Neural progenitor cell (in vitro differentiated cells): ENCODE data around the gene ANKRD39. TPM values are rescaled to one million over a fixed set of nuclear protein-coding genes. Genes with fewer than 3 reads are reported as not detected.

Experiments
- DNase-seq: peaks from one replicate; pipeline ENCODE4 v3.0.0-alpha.2; 2016; ENCODE audit warnings: low spot score
- H2AFZ ChIP-seq: fragments of 200-600 bp; sonication (generic); replicated peaks from 2 replicates; pipeline ENCODE4 v1.6.1; 2016; ENCODE audit warnings: antibody characterized with exemption
- H3F3A ChIP-seq: fragments of 200-600 bp; sonication (generic); 2 replicates; pipeline ENCODE4 v1.6.1; 2016; ENCODE audit warnings: antibody characterized with exemption, low read depth
- H3K27ac ChIP-seq: fragments of 200-600 bp; sonication (generic); 2 replicates; pipeline ENCODE4 v1.5.1; 2016; ENCODE audit warnings: mild to moderate bottlenecking
- H3K27me3 ChIP-seq: fragments of 200-600 bp; sonication (generic); 2 replicates; pipeline ENCODE4 v1.6.1; 2016; ENCODE audit warnings: mild to moderate bottlenecking, moderate library complexity
- H3K36me3 ChIP-seq: fragments of 200-600 bp; sonication (generic); 2 replicates; pipeline ENCODE4 v1.5.1; 2016
- H3K4me1 ChIP-seq: fragments of 200-600 bp; sonication (generic); 2 replicates; pipeline ENCODE4 v1.6.1; 2016; ENCODE audit warnings: mixed run types
- H3K4me2 ChIP-seq: fragments of 200-600 bp; sonication (generic); 2 replicates; pipeline ENCODE4 v1.6.1; 2016
- H3K4me3 ChIP-seq: fragments of 200-600 bp; sonication (generic); 2 replicates; pipeline ENCODE4 v1.5.1; 2016
- H3K79me2 ChIP-seq: fragments of 200-600 bp; sonication (generic); 2 replicates; pipeline ENCODE4 v1.6.1; 2016; ENCODE audit warnings: low read depth
- H3K9ac ChIP-seq: fragments of 200-600 bp; sonication (generic); 2 replicates; pipeline ENCODE4 v1.6.1; 2016
- H3K9me3 ChIP-seq: fragments of 200-600 bp; sonication (generic); 2 replicates; pipeline ENCODE4 v1.5.1; 2016; ENCODE audit warnings: low read depth
- H4K20me1 ChIP-seq: fragments of 200-600 bp; sonication (generic); 2 replicates; pipeline ENCODE4 v1.6.1; 2016; ENCODE audit warnings: low read depth
- H3K27ac Mint-ChIP-seq: 3 replicates; pipeline ENCODE4 v1.8.0; 2021; ENCODE audit warnings: mixed read lengths
- H3K27me3 Mint-ChIP-seq: 2 replicates; pipeline ENCODE4 v1.8.0; 2022; ENCODE audit warnings: low read depth, mild to moderate bottlenecking, inconsistent platforms, moderate library complexity, mixed read lengths; ENCODE audit not compliant: insufficient read depth
- H3K36me3 Mint-ChIP-seq: 3 replicates; pipeline ENCODE4 v1.8.0; 2021; ENCODE audit warnings: mixed read lengths
- H3K4me1 Mint-ChIP-seq: 3 replicates; pipeline ENCODE4 v1.8.0; 2021; ENCODE audit warnings: mixed read lengths
- H3K4me3 Mint-ChIP-seq: 3 replicates; pipeline ENCODE4 v1.8.0; 2021; ENCODE audit warnings: mild to moderate bottlenecking, moderate library complexity, mixed read lengths
- H3K9me3 Mint-ChIP-seq: 3 replicates; pipeline ENCODE4 v1.8.0; 2020; ENCODE audit warnings: mixed read lengths
- CTCF ChIP-seq: fragments of 200-600 bp; sonication (generic); IDR thresholded peaks from 2 replicates; pipeline ENCODE4 v1.5.1; 2017; ENCODE audit warnings: antibody characterized with exemption, mild to moderate bottlenecking
- EZH2 ChIP-seq: fragments of 200-600 bp; sonication (generic); IDR thresholded peaks from 2 replicates; pipeline ENCODE4 v1.6.1; 2017; ENCODE audit warnings: antibody characterized with exemption, mild to moderate bottlenecking, moderate library complexity
- EZH2phosphoT487 ChIP-seq: fragments of 200-600 bp; sonication (generic); IDR thresholded peaks from 2 replicates; pipeline ENCODE4 v1.6.1; 2017; ENCODE audit warnings: antibody characterized with exemption
- total RNA-seq: library from RNA; depleted of rRNA; stranded (reverse); fragments of >200 nt; gene quantifications from 2 replicates; pipeline ENCODE4 v1.2.3, GENCODE V29; 2015; ENCODE audit warnings: low replicate concordance

The ANKRD39 gene
- total RNA-seq, 1 donor from 2014 or later = 4.0 TPM

GRCh38 chr2:96841701-96842495 lies 15.9 kb downstream of the ANKRD39 start:
- no peak for DNase-seq
- H3K9me3 Mint-ChIP-seq = no peaks in the 10 kb centered on the region
- no peak overlapping the region for H3K9ac ChIP-seq

GRCh38 chr2:96839875-96840850 lies 17.7 kb downstream of the ANKRD39 start:
- Histone ChIP-seq H3K79me2 (no peaks in the 10 kb centered on the region), H3K4me1 (peaks cover 7% of the 10 kb centered on the region), H3F3A (peaks cover 7% of the 10 kb centered on the region), H3K4me3 (no peak overlapping the region), H3K27ac (no peak overlapping the region), H3K27me3 (no peaks in the 10 kb centered on the region), H3K36me3 (no peaks in the 10 kb centered on the region), H3K9me3 (no peaks in the 10 kb centered on the region), H3K4me2 (no peak overlapping the region), H3K9ac (no peak overlapping the region), H4K20me1 (no peaks in the 10 kb centered on the region), H2AFZ (no peak overlapping the region)
- H3K4me3 Mint-ChIP-seq = peak overlapping the region; percentile 41
- no peak for DNase-seq
- peaks cover 10% of the 10 kb centered on the region for H3K27me3 Mint-ChIP-seq
- H3K4me1 Mint-ChIP-seq = peaks cover 14% of the 10 kb centered on the region
- H3K9me3 Mint-ChIP-seq = no peaks in the 10 kb centered on the region
- peaks cover 17% of the 10 kb centered on the region for H3K36me3 Mint-ChIP-seq
- no peak for TF ChIP-seq EZH2phosphoT487
- no peak for TF ChIP-seq EZH2
- no peak for TF ChIP-seq CTCF
- H3K27ac Mint-ChIP-seq = peak overlapping the region; percentile 69

More at GRCh38 chr2:96841701-96842495, 15.9 kb downstream of the ANKRD39 start:
- Mint-ChIP-seq H3K27me3 (peaks cover 10% of the 10 kb centered on the region), H3K4me1 (peaks cover 14% of the 10 kb centered on the region), H3K4me3 (no peak overlapping the region), H3K27ac (no peak overlapping the region), H3K36me3 (peaks cover 19% of the 10 kb centered on the region)
- H4K20me1 ChIP-seq = no peaks in the 10 kb centered on the region
- no peak for TF ChIP-seq EZH2phosphoT487
- TF ChIP-seq CTCF = no peak
- TF ChIP-seq EZH2 = no peak
- no peak overlapping the region for H3K4me2 ChIP-seq
- H3K9me3 ChIP-seq = no peaks in the 10 kb centered on the region
- no peaks in the 10 kb centered on the region for H3K79me2 ChIP-seq
- H3K36me3 ChIP-seq = no peaks in the 10 kb centered on the region
- H3F3A ChIP-seq = peaks cover 7% of the 10 kb centered on the region
- peak overlapping the region; percentile 13 for H3K27ac ChIP-seq
- no peaks in the 10 kb centered on the region for H3K27me3 ChIP-seq
- H3K4me1 ChIP-seq = peaks cover 7% of the 10 kb centered on the region
- H2AFZ ChIP-seq = no peak overlapping the region
- H3K4me3 ChIP-seq = no peak overlapping the region

GRCh38 chr2:96839293-96839874 lies 18.4 kb downstream of the ANKRD39 start:
- Mint-ChIP-seq H3K36me3 (peaks cover 17% of the 10 kb centered on the region), H3K9me3 (no peaks in the 10 kb centered on the region), H3K27me3 (peaks cover 10% of the 10 kb centered on the region), H3K27ac (no peak overlapping the region), H3K4me3 (no peak overlapping the region), H3K4me1 (peaks cover 14% of the 10 kb centered on the region)
- no peak overlapping the region for H3K4me2 ChIP-seq
- no peak overlapping the region for H3K4me3 ChIP-seq
- H3K27ac ChIP-seq = no peak overlapping the region
- no peaks in the 10 kb centered on the region for H3K36me3 ChIP-seq
- no peak for DNase-seq
- peaks cover 7% of the 10 kb centered on the region for H3F3A ChIP-seq
- H3K27me3 ChIP-seq = no peaks in the 10 kb centered on the region
- H3K9ac ChIP-seq = no peak overlapping the region
- no peaks in the 10 kb centered on the region for H4K20me1 ChIP-seq
- no peaks in the 10 kb centered on the region for H3K9me3 ChIP-seq
- H2AFZ ChIP-seq = no peak overlapping the region
- TF ChIP-seq EZH2phosphoT487 (no peak), EZH2 (no peak), CTCF (no peak)
- no peaks in the 10 kb centered on the region for H3K79me2 ChIP-seq
- peaks cover 7% of the 10 kb centered on the region for H3K4me1 ChIP-seq
